Measurements from ENCODE around the gene CPZ. TPM values are rescaled to one million over a fixed set of nuclear protein-coding genes. Genes with fewer than 3 reads are reported as not detected.

CPZ gene
- total and polyA plus RNA-seq, 10 donors = 0.11 to 8.5 (median 0.93) TPM; not detected in 1

- H3K36me3 ChIP-seq = no peaks in the 10 kb centered on the region
- DNase-seq = no peak
Measured at GRCh38 chr4:8601556-8601955, 9.0 kb downstream of the CPZ start.

GRCh38 chr4:8602686-8603430 lies 10.3 kb downstream of the CPZ start:
- Histone ChIP-seq H3K27ac (no peak overlapping the region), H3K9me3 (no peaks in the 10 kb centered on the region), H3K4me3 (no peak overlapping the region), H3K27me3 (replicated peaks in 1 of 7) (peaks cover 0 to 30% (median 0%) of the 10 kb centered on the region in 7 donors), H3K36me3 (no peaks in the 10 kb centered on the region), H3K4me1 (peaks cover 0 to 6% (median 4%) of the 10 kb centered on the region in 6 donors)
- no peak for TF ChIP-seq POLR2A (IDR thresholded peaks at IDR 0.05)
- TF ChIP-seq CTCF (IDR thresholded peaks at IDR 0.05 in 8 of 11, conservative IDR thresholded peaks at IDR 0.05 in 3 of 11) = no peak
- no peak for TF ChIP-seq POLR2AphosphoS5 (IDR thresholded peaks at IDR 0.05)
- WGBS, 5 donors = 46 to 60% (median 53%) methylated on average over 15 to 19 of the region's 19 CpGs
- intact Hi-C loops (cut with DNase I; ENCODE audit: low total_unique reads) = loop anchor here (10.0 kb wide), 1 partner anchor 312 kb away; no protein-coding TSS in a partner anchor
- no peak for DNase-seq

More at GRCh38 chr4:8601556-8601955, 9.0 kb downstream of the CPZ start:
- Histone ChIP-seq H3K4me3 (no peak overlapping the region), H3K27me3 (replicated peaks in 1 of 7) (peaks cover 0 to 17% (median 0%) of the 10 kb centered on the region in 7 donors), H3K4me1 (no peaks in the 10 kb centered on the region), H3K27ac (no peak overlapping the region), H3K9me3 (no peaks in the 10 kb centered on the region)
- TF ChIP-seq CTCF (IDR thresholded peaks at IDR 0.05 in 8 of 11, conservative IDR thresholded peaks at IDR 0.05 in 3 of 11) = no peak
- no peak for TF ChIP-seq POLR2AphosphoS5 (IDR thresholded peaks at IDR 0.05)
- no peak for TF ChIP-seq POLR2A (IDR thresholded peaks at IDR 0.05)
- WGBS, 5 donors = 80 to 86% (median 81%) methylated on average over 7 to 10 of the region's 10 CpGs
- intact Hi-C loops (cut with DNase I; ENCODE audit: low total_unique reads) = loop anchor here (10.0 kb wide), 1 partner anchor 313 kb away; no protein-coding TSS in a partner anchor

- Histone ChIP-seq H3K27ac (no peak overlapping the region), H3K4me1 (peaks cover 0 to 6% (median 4%) of the 10 kb centered on the region in 6 donors), H3K9me3 (no peaks in the 10 kb centered on the region), H3K36me3 (no peaks in the 10 kb centered on the region), H3K4me3 (no peak overlapping the region), H3K27me3 (replicated peaks in 1 of 7) (peaks cover 0 to 39% (median 0%) of the 10 kb centered on the region in 7 donors)
- 85 to 91% (median 89%) methylated on average over 11 to 22 of the region's 22 CpGs for WGBS, 5 donors
- no peak for DNase-seq
- no peak for TF ChIP-seq POLR2A (IDR thresholded peaks at IDR 0.05)
- TF ChIP-seq POLR2AphosphoS5 (IDR thresholded peaks at IDR 0.05) = no peak
- TF ChIP-seq CTCF (IDR thresholded peaks at IDR 0.05 in 8 of 11, conservative IDR thresholded peaks at IDR 0.05 in 3 of 11) = no peak
- intact Hi-C loops (cut with DNase I; ENCODE audit: low total_unique reads) = loop anchor here (10.0 kb wide), 1 partner anchor 311 kb away; no protein-coding TSS in a partner anchor
Measured at GRCh38 chr4:8603931-8604330, 11.4 kb downstream of the CPZ start.

- WGBS, 5 donors = 93 to 97% (median 94%) methylated on average over 1 of the region's 1 CpG
- no peak for DNase-seq
- Histone ChIP-seq H3K27me3 (replicated peaks in 1 of 7) (peaks cover 0 to 50% (median 0%) of the 10 kb centered on the region in 7 donors), H3K4me3 (no peak overlapping the region), H3K4me1 (peaks cover 0 to 6% (median 4%) of the 10 kb centered on the region in 6 donors), H3K27ac (no peak overlapping the region), H3K9me3 (no peaks in the 10 kb centered on the region), H3K36me3 (no peaks in the 10 kb centered on the region)
- intact Hi-C loops (cut with DNase I; ENCODE audit: low total_unique reads) = loop anchor here (10.0 kb wide), 1 partner anchor 310 kb away; no protein-coding TSS in a partner anchor
- TF ChIP-seq CTCF (IDR thresholded peaks at IDR 0.05 in 8 of 11, conservative IDR thresholded peaks at IDR 0.05 in 3 of 11) (no peak), POLR2A (IDR thresholded peaks at IDR 0.05) (no peak), POLR2AphosphoS5 (IDR thresholded peaks at IDR 0.05) (no peak)
Measured at GRCh38 chr4:8605289-8605688, 12.7 kb downstream of the CPZ start.
